GM19023 (cell line): ENCODE results near the gene OR9Q2.
"Not testable (repeated sequence)": the region's sequence is repeated elsewhere in the genome, so short reads cannot be mapped to it uniquely, and the experiment has no call there.

Source experiments
- ATAC-seq: cut with Tn5 transposase; IDR thresholded peaks from one replicate; pipeline ENCODE4 v1.9.1; 2021; ENCODE audit warnings: mild to moderate bottlenecking, moderate library complexity; ENCODE audit not compliant: unreplicated experiment

Gene OR9Q2

GRCh38 chr11:58188770-58189169, at the start of gene OR9Q2:
Gene OR9Q2 (plus strand): TSS chr11:58189070. CDS start chr11:58190491, 1,421 bp downstream.
- ATAC-seq = no peak

GRCh38 chr11:58142761-58143160, 46.1 kb upstream of the OR9Q2 start:
- ATAC-seq = no peak

GRCh38 chr11:58152781-58153180, 36.1 kb upstream of the OR9Q2 start:
- ATAC-seq = no peak

GRCh38 chr11:58164389-58164788, 24.5 kb upstream of the OR9Q2 start:
- no peak for ATAC-seq

GRCh38 chr11:58164990-58165389, 23.9 kb upstream of the OR9Q2 start:
- ATAC-seq = no peak

GRCh38 chr11:58165504-58166106, 23.3 kb upstream of the OR9Q2 start:
- no peak for ATAC-seq

- ATAC-seq = no peak
These were observed 11.3 kb upstream of the OR9Q2 start for GRCh38 chr11:58177409-58178054.

- ATAC-seq = no peak
These were observed 10.4 kb upstream of the OR9Q2 start for GRCh38 chr11:58178444-58178843.

GRCh38 chr11:58179648-58180047, 9.2 kb upstream of the OR9Q2 start:
- ATAC-seq = no peak

- no peak for ATAC-seq
These were observed 1.9 kb upstream of the OR9Q2 start for GRCh38 chr11:58186938-58187337.

GRCh38 chr11:58192229-58192628, 3.4 kb downstream of the OR9Q2 start:
- no peak for ATAC-seq

- ATAC-seq = no peak
These were observed 4.5 kb downstream of the OR9Q2 start for GRCh38 chr11:58193391-58193790.

- no peak for ATAC-seq
These were observed 7.1 kb downstream of the OR9Q2 start for GRCh38 chr11:58195939-58196338.

- no peak for ATAC-seq
These were observed 10.4 kb downstream of the OR9Q2 start for GRCh38 chr11:58199271-58199670.

GRCh38 chr11:58204042-58204441, 15.2 kb downstream of the OR9Q2 start, which contains the start of gene OR1S2:
Gene OR1S2 (minus strand): TSS chr11:58204142. CDS start chr11:58204142, 0 bp downstream.
- ATAC-seq = no peak

- not testable (repeated sequence) for ATAC-seq
These were observed 23.6 kb downstream of the OR9Q2 start, which contains the start of gene OR1S1 for GRCh38 chr11:58212420-58212819. Gene OR1S1 (plus strand): TSS chr11:58212720.

- no peak for ATAC-seq
These were observed 27.6 kb downstream of the OR9Q2 start for GRCh38 chr11:58216476-58216875.

GRCh38 chr11:58222721-58223120, 33.9 kb downstream of the OR9Q2 start:
- no peak for ATAC-seq

GRCh38 chr11:58227956-58228615, 39.2 kb downstream of the OR9Q2 start:
- no peak for ATAC-seq
